K562 (cell line): ENCODE results near the gene TSEN34. TPM values are rescaled to one million over a fixed set of nuclear protein-coding genes. Genes with fewer than 3 reads are reported as not detected.
A peak's percentile ranks its signal among the peaks of the same experiment; 100 is the strongest.

Source experiments
- BHLHE40 ChIP-seq: IDR thresholded peaks from 2 replicates; pipeline ENCODE4 v1.6.1; 2011; ENCODE audit warnings: low read length, improper control_type of control experiment
- C11orf30 ChIP-seq: fragments of 450-650 bp; IDR thresholded peaks from 2 replicates; pipeline ENCODE4 v1.6.1; 2016; ENCODE audit warnings: low read depth, mild to moderate bottlenecking
- ELF1 ChIP-seq: fragments of 200-800 bp; sonication (Bioruptor generic); IDR thresholded peaks from 2 replicates; pipeline ENCODE4 v1.6.1; 2016; ENCODE audit warnings: missing genetic modification characterization, missing compliant biosample characterization
- FOXK1 ChIP-seq: sonication (generic); formaldehyde crosslinking; IDR thresholded peaks from 2 replicates; pipeline ENCODE4 v1.8.0; 2022; ENCODE audit warnings: missing genetic modification reagents, mild to moderate bottlenecking, borderline replicate concordance
- GATA2 ChIP-seq: sonication (generic); formaldehyde crosslinking; IDR thresholded peaks from 2 replicates; pipeline ENCODE4 v1.4.0; 2020; ENCODE audit warnings: mild to moderate bottlenecking, missing genetic modification reagents
- GTF2E2 ChIP-seq: fragments of 200-800 bp; sonication (Bioruptor generic); IDR thresholded peaks from 2 replicates; pipeline ENCODE4 v1.6.1; 2016; ENCODE audit warnings: missing genetic modification characterization, missing compliant biosample characterization
- MAFF ChIP-seq: IDR thresholded peaks from 2 replicates; pipeline ENCODE4 v1.6.1; 2012; ENCODE audit warnings: low read length, improper control_type of control experiment
- MAZ ChIP-seq, 2 experiments: fragments of 450-650 bp in 1 of 2; sonication (generic) in 1 of 2; formaldehyde crosslinking; IDR thresholded peaks in 1 of 2; conservative IDR thresholded peaks in 1 of 2; 2 replicates each; pipeline versions ENCODE4 v1.4.0 to v1.5.0; 2020; ENCODE audit warnings: mild to moderate bottlenecking in 1 of 2, missing genetic modification reagents in 1 of 2
- MCM2 ChIP-seq: fragments of 450-650 bp; IDR thresholded peaks from 2 replicates; pipeline ENCODE4 v1.6.1; 2017; ENCODE audit warnings: low read depth, mild to moderate bottlenecking
- PRMT5 ChIP-seq: sonication (generic); formaldehyde crosslinking; IDR thresholded peaks from 2 replicates; pipeline ENCODE4 v1.5.0; 2020; ENCODE audit warnings: missing genetic modification reagents
- RUNX1 ChIP-seq: sonication (generic); IDR thresholded peaks from 2 replicates; pipeline ENCODE4 v1.6.1; 2016; ENCODE audit warnings: antibody characterized with exemption, low read depth
- SMARCC2 ChIP-seq: fragments of 450-650 bp; IDR thresholded peaks from 2 replicates; pipeline ENCODE4 v1.6.1; 2017; ENCODE audit warnings: antibody characterized with exemption, moderate library complexity, mild to moderate bottlenecking, low read depth
- SP1 ChIP-seq: sonication (generic); formaldehyde crosslinking; IDR thresholded peaks from 2 replicates; pipeline ENCODE4 v1.8.1; 2022; ENCODE audit warnings: mild to moderate bottlenecking, missing genetic modification reagents
- TAL1 ChIP-seq: fragments of 450-650 bp; IDR thresholded peaks from 2 replicates; pipeline ENCODE4 v1.6.1; 2016; ENCODE audit warnings: mild to moderate bottlenecking
- TOE1 ChIP-seq, 2 experiments: fragments of 450-650 bp in 1 of 2; sonication (generic) in 1 of 2; formaldehyde crosslinking in 1 of 2; IDR thresholded peaks; 2 replicates each; pipeline versions ENCODE4 v1.7.1 to v1.8.0; 2016 to 2022; ENCODE audit warnings: borderline replicate concordance in 2 of 2, mild to moderate bottlenecking in 2 of 2, antibody characterized with exemption in 1 of 2, inconsistent platforms in 1 of 2, low read depth in 1 of 2, missing genetic modification reagents in 1 of 2, moderate library complexity in 1 of 2
- ZBTB34 ChIP-seq: fragments of 250-450 bp; sonication (Bioruptor Pico); IDR thresholded peaks from 2 replicates; pipeline ENCODE4 v1.8.0; 2021; ENCODE audit warnings: mild to moderate bottlenecking, moderate library complexity
- ZNF175 ChIP-seq: fragments of 200-800 bp; sonication (Bioruptor generic); IDR thresholded peaks from 2 replicates; pipeline ENCODE4 v1.6.1; 2016; ENCODE audit warnings: low read depth, mild to moderate bottlenecking, missing genetic modification characterization, missing compliant biosample characterization
- ZNF407 ChIP-seq: fragments of 450-650 bp; IDR thresholded peaks from 2 replicates; pipeline ENCODE4 v1.6.1; 2016; ENCODE audit warnings: low read depth
- ZNF780A ChIP-seq: fragments of 250-450 bp; sonication (Bioruptor Pico); IDR thresholded peaks from 2 replicates; pipeline ENCODE4 v1.5.0; 2021; ENCODE audit warnings: mild to moderate bottlenecking
- polyA plus RNA-seq, 8 experiments: library from polyadenylated mRNA; depleted of rRNA in 4 of 8; stranded (reverse) in 5 of 8; unstranded in 3 of 8; fragments of >200 nt; fragmentation: Nextera tagmentation in 2 of 8; fragmentation: Illumina TruSeq in 1 of 8; extraction: Ambion mirVana in 2 of 8; extraction: Trizol in 1 of 8; gene quantifications; 2 replicates each; pipeline versions ENCODE4 v1.2.1 to v1.2.3, GENCODE V29; 2011 to 2014; ENCODE audit warnings: inconsistent platforms in 1 of 8, missing spikeins in 1 of 8
- total RNA-seq, 7 experiments: library from RNA; depleted of rRNA in 6 of 7; stranded (reverse); fragments of >200 nt in 6 of 7; fragmentation: Illumina TruSeq in 2 of 7; extraction: Trizol in 2 of 7; gene quantifications; 2 replicates each; pipeline versions ENCODE4 v1.2.1 to v1.2.3, GENCODE V29; 2011 to 2021; ENCODE audit warnings: low replicate concordance in 1 of 7

TSEN34 gene
- total and polyA plus RNA-seq, 9 of the 15 experiments (the other 6 are each of a cell fraction or from before 2014, with no cell fraction given), result 3.1 to 57.6 (median 29.5) TPM

- no peak for TF ChIP-seq ZNF407
- no peak for TF ChIP-seq MAFF
- TF ChIP-seq ZNF780A (CRISPR knock-in tag), result no peak
- TF ChIP-seq TAL1, result no peak
- no peak for TF ChIP-seq GATA2 (CRISPR knock-in tag)
- peak; percentile 84 to 93 for TF ChIP-seq MAZ (CRISPR knock-in tag; conservative IDR thresholded peaks at IDR 0.05 in 1 of 2, IDR thresholded peaks at IDR 0.05 in 1 of 2)
- peak; percentile 50 for TF ChIP-seq BHLHE40
- TF ChIP-seq FOXK1, result peak; percentile 95
- no peak; the same call in 1 of the 2 replicates for TF ChIP-seq ZNF175 (CRISPR knock-in tag)
- TF ChIP-seq MCM2, result no peak
- TF ChIP-seq ZBTB34 (CRISPR knock-in tag), result no peak
- TF ChIP-seq SP1, result peak; percentile 71; the same call in 1 of the 2 replicates
- TF ChIP-seq RUNX1, result peak; percentile 54; the same call in 1 of the 2 replicates
- no peak for TF ChIP-seq GTF2E2 (tag)
- no peak for TF ChIP-seq TOE1 (IDR thresholded peaks at IDR 0.05; ENCODE audit: borderline replicate concordance)
- TF ChIP-seq TOE1 (CRISPR knock-in tag; IDR thresholded peaks at IDR 0.05; ENCODE audit: borderline replicate concordance, low read depth), result no peak
- TF ChIP-seq C11orf30, result peak; percentile 94
- TF ChIP-seq SMARCC2, result no peak
- TF ChIP-seq PRMT5 (CRISPR knock-in tag), result no peak
- TF ChIP-seq ELF1 (tag), result peak; percentile 85
Observed at GRCh38 chr19:54159352-54160181, 31.5 kb upstream of the TSEN34 start, which contains the start of gene LENG1 (continued).
